NCI-H2196 treated with DMSO at 0.1 percent for 48 hours (cell line): ENCODE measurements around the gene PIEZO2.

ENCODE experiments used
- DNase-seq: peaks from one replicate; lab custom pipeline; 2025; ENCODE audit not compliant: unreplicated experiment; lab: John Stamatoyannopoulos, UW

PIEZO2 gene

DNA sequence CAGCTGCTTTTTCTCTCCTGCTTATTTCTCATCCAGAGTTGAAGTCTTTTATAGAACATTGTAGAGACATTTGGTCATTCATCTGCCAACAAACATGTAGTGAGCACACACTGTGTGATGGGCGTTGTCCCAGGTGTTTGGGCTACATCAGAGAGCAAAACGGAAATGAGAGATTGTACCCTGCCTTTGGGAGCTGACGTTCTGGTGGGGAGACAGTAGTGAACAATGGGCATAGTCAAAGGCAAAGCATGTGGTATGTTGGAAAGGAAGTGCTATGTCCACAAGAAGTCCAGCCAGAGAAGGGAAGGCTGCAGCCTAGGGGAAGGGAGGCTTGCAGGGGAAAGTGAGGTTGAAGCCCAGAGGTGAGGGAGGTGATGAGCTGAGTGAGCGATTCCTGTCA, 78.1 kb downstream of the PIEZO2 start:
- DNase-seq = no peak

DNA sequence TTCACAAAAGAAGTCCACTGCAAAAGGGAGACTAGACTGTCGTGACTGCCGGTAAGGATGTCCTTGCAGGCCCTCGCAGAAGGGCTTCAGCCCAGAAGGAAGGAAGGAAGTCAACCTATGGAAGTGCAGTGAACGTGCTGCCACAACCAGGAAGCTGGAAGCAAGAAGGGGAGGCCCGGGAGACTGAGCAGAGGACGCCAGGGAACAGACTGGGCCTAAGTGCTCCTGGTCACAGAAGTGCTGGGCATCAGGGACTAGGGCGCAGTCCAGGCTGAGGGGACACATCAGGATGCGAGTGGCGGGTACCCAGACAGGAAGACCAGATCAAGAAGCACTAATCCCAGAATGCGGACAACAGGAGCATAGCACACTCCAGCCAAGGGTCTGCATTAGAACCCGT, 78.8 kb downstream of the PIEZO2 start:
- no peak for DNase-seq

DNA sequence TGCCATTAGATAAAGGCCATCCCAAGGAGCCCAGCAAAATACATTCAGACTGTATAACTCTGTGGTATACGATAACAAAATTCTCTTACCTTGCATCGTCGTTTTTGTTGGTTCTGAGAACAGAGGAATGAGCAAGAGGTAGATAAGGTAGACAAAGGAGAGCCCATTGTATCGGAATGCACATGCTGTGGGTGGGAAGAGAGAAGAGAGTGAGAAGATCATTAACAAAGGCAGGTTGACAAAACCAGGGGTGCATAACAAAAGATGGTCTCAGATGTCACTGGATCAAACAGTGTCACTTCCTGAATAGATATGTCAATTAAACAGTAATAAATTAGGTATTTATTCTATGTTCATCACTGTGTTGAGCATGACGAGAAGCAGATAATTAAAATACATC, 83.3 kb downstream of the PIEZO2 start:
- no peak for DNase-seq

DNA sequence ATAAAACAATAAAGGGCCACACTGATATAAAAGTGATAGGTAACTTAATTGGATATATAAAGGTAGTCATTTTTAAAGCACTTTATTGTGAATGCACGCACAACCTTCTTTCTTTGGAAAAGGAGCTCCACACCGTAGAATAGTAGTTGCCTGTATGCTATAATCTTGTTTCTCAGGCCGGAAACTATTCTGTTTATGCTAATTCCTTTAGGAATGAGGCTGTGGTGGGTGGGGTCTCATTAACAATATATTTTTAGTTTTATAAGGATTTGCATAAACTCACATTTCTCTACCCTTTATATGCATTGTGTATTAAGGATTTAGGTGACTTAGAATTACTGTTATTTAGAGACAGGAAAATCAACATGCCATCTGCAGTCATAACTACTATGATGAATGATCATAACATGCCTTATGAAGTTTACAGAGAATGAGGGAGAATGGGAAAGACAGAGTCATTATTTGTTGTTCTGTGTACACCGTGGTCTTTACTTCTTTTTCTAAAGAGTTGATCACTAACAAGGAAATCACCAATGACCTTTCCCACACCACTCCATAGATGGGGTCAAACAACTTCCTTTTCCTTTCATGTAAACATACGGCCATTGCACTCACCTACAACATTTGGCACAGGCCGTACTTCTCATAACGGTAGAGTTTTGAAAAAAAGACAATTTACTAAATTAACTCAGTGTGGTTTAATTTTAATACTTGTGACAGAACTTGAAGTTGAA, 84.5 kb downstream of the PIEZO2 start:
- DNase-seq = no peak

DNA sequence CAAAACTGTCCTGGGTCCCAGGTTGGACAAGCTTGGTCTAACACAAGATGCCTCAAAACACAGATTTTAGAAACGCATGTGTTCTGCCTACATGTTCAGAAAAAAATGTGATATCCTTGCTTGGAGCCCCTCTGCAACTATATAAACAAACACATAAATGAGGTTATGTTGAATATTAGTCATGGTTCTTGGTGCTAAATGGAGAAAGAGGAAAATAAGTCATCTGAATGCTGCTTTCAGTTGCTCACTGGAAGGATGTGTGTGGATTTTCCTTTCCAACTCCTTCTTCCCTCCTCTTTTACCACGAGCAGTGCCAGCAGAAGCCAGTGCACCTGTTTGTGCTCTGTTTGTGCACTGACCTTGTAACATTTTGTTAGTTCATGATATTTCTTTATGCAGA, 85.3 kb downstream of the PIEZO2 start:
- DNase-seq = no peak

DNA sequence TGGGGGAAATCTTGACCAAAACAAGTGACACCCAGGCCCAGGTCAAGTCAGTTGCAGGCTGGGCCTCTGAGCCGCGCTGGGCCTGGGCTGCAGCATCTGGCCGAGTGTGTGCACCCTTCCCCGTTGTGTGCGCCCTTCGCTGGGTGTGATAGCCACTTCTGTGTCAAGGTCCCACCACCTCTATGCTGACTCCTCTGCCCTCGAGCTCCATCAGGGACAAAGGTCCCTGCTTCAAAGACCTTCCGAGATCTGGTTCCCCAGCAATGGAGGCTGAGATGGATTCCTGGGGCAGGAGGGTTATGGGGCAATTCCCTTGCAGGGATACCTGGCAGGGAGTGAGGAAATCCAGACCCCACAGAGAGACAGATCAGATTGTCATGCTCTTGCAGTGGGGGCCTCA, 93.6 kb downstream of the PIEZO2 start:
- DNase-seq = no peak

DNA sequence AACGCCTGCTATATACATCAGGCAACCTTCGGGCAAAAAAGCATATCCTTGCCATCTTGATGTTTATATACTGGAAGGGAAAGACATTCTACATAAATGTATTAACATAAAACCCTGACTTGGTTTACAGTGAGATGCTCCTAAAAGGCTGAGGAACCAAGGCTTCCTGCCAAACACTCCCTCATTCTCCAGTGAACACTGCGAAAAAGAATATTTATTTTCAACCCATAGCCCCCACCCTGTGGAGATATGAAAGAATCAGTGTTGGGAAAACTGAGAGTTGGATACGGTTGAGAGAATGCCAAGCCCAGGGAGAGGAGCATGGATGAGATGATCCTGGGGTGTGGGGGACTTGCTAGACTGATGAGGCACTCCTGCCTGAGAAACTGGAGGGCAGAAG, 94.9 kb downstream of the PIEZO2 start:
- DNase-seq = no peak

DNA sequence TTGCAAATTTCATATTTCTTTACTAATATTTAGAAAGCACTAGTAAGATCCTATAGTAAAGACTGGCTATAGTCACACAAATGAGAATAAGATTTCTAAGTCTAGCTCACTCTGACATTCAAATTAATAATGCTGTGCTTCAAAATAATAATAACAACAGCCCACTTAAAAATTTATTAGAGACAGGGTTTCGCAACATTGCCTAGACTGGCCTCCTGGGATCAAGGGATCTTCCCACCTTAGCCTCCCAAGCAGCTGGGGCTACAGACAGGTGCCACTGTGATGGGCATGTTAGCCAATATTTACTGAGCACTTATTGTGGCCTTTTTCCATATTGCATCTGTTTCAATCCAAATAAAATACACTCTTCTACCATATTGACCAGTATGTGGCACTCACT, 96.1 kb downstream of the PIEZO2 start:
- DNase-seq = no peak

DNA sequence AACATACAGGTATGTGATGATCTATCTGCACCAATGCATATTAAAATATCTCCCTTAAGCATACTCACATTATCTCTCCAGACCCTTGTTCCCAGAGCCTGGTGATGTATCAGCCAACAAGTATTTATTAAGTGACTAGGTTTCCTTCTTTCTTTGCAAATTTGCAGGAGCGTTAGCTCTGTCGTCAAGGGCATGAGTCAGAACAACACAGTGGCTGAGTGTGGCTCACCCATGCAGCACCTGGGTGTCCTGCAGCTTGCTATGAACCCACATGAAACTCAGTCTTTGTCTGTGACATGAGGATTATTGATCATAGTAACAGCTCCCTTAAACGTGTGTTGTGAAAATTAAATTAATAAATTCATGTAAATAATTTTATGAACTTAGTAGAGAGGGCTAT, 96.6 kb downstream of the PIEZO2 start:
- no peak for DNase-seq

DNA sequence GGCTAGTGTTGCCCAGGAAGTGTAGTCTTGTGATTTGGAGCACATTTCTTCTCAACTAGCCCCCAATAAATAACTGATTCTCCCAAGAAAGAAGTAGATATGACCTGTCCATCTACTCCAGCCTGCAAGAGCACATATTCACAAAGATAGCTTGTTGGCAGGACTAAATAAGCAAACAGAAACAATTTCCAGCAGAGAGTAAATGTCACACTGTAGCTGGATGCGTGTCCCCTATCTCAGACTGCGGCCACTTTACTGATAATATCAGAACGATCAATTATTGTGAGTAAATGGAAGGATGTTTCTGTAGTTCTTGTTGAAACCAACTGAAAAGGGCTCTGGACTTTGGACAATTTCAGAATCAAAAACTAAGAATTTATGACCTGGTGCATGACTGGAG, 97.9 kb downstream of the PIEZO2 start:
- DNase-seq = no peak

DNA sequence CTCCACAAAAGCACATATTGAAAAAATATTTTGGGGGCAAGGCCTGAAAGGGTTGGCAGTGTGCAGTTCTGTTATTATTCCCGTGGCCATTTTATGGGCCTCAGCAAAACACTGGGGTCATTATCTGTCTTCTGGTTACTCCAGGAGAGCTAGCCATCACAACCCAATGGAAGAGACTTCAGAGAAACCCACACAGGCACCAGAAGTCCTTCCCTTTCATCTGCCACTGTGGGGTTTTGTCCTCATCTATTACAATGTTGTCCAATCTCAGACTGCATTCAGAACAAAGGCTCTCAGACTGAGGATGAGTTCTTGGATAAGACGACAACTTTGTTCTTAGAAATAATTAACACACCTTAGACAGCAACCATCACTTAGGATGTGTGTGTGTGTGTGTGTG, 98.4 kb downstream of the PIEZO2 start:
- no peak for DNase-seq

DNA sequence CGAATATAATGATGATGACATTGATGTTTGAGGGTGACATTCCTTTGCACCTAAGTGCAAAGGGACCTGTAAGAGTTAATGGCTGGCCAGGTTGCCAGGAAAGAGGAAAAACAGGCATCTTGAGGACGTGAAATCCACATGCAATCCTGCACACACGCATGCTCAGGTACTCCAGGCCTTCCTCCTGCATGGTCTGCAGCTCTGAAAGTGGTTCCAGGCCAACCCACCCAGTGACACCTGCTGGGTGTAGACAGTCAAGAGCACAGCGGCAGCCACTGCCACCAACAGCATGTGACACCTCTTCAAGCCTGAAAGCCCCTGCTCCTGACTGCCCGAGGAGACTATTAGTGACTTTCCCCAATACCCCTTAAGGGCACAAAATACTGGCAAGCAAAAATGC, 101.6 kb downstream of the PIEZO2 start:
- DNase-seq = no peak

DNA sequence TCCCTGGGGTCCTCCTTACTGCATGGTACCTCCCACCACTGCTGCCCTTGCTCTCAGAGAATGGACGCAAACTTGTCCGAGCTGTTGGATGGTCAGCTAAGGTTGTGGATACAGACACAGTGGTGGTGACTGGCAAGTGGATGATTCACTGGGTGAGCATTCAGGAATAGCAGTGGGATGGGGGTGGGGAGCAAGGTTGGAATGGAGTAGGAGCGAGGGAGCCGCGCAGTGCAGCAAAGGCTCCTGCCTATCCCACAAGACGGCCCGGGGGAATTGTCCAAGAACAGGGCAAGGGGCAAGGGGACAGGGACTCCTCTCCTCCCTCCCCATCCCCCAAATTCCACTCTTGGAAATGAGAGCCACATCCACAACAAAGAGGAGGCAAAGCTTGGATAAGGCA, 102.2 kb downstream of the PIEZO2 start:
- no peak for DNase-seq

DNA sequence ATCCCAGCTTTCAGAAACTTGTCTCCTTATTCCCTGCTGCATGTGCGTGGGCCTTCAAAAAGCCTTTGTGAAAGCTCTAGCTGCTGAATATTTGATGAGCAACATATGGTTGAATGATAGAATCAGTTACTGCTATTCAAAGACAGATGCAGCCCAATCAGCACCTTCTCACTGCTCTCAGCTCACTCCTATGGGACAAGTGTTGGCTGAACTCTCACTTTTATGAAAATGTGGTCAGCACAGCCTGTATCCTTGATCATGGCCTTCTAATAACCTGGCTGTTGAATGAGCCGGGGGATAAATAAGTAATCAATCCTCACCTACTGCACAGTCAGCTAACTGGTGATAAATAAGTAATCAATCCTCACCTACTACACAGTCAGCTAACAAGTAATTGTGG, 103.2 kb downstream of the PIEZO2 start:
- no peak for DNase-seq

DNA sequence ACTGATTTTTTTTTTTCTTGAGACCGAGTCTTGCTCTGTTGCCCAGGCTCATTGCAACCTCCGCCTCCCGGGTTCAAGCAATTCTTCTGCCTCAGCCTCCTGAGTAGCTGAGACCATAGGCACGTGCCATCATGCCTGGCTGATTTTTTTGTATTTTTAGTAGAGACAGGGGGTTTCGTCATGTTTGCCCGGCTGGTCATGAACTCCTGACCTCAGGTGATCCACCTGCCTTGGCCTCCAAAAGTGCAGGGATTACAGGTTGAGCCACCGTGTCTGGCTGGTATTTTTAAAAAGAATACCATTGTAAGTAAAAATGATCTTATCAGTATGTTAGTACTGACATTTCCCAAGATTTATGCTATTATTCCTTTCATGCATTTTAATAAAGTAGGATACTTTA, 105.7 kb downstream of the PIEZO2 start:
- DNase-seq = no peak

DNA sequence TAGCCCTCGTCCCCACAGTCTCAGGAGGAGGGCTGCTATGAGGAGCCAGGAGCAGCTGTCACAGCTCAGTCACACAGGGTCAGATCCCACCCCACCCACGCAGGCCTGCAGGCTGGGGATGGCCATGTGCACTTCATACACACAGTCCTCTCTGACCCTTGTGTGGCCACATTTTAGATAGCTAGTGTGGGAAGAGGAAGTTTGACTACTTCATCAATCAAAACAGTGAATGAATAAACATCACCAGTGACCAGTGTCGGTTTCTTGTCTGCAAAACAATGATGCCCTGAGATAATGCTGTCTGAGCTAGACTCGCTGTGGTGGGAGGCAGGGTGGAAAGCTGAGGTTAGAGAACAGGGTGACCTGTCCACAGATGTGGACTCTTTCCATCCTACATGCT, 107.1 kb downstream of the PIEZO2 start:
- no peak for DNase-seq

DNA sequence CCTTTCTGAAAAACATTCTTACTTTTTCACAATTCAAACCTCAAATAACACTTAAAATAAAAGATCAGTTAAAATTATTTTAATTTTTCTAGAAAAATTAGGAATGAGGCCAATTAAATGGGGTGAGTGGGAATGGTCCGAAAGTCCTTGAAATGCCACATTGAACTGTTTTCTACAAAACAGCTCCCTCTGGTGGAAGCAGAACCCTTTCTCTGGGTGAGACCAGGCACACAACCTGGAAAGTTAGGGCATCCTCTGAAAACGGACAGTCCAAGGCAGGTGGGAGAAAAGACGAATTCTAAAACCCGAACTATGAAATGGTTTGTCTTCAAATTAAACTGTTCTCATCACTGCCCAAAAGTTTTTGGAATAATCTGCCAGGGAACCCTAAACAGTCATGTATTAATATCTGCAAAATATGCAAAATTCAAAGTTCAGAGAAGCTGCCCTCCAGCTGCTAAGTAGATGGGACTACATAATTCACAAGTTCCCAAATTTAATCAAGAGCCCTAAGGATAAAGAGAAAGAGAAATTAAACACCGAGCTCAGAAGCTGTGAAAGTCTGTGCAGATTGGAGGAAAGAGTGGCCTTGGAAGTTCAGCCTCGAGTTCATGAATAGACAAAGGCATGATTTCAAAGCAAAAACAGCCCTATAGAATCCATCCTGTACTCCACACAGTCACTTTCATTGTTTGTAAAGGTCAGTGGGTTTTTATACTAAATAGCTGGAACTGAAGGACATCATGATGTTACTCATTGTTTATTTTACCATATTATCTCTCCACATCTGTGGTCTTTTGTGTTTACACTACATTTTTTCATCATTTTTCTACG, 108.3 kb downstream of the PIEZO2 start:
- peak; percentile 25 for DNase-seq

DNA sequence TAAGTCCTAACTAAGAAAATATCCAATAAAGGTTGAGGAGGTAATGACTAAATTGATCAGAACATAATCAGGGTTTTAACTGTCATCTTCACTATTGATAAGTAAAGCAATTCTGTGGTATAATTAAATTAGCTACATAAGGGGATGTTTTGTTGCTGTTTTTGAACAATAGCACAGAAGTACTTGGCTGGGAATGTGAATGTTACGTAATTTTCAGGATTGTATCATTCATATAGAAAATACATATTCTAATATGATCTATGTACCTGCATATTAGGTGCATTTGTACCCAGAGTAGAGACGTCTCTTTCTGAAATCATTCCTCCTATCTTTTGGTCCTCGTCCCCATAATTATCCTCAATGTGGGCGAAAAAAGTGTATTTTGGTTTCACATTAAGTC, 109.0 kb downstream of the PIEZO2 start:
- DNase-seq = no peak

DNA sequence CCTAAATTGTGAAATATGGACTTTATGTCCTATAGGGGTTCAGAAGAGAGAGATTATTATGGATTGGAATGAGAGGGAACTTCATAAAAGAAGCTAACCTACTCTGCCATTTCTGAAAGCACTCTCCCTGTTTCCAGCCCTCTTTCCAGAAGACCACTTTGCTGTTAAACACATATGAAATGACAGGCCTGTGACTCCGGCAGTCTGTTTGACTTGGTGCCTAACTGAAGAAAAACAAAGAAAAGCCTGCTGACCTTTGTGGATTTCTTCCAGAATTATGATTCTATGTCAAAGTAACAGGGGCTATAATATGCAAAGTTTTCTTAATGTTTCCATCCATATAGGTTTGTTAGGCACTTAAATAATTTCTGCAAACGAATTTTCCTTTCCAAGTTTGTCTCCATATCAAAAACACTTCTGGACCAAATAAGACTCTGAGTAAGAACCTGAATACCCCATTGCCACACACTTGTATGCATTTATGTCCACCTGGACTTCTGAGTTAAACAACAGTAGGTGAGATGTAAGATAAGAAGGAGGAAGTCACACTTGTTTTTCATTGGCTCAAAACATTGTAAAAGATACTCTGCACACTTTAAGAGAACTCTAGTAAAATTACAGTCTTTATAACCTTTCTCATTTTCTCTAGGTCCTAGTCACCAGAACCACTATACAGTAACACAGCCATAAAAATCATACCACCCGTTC, 111.7 kb downstream of the PIEZO2 start:
- DNase-seq = no peak

DNA sequence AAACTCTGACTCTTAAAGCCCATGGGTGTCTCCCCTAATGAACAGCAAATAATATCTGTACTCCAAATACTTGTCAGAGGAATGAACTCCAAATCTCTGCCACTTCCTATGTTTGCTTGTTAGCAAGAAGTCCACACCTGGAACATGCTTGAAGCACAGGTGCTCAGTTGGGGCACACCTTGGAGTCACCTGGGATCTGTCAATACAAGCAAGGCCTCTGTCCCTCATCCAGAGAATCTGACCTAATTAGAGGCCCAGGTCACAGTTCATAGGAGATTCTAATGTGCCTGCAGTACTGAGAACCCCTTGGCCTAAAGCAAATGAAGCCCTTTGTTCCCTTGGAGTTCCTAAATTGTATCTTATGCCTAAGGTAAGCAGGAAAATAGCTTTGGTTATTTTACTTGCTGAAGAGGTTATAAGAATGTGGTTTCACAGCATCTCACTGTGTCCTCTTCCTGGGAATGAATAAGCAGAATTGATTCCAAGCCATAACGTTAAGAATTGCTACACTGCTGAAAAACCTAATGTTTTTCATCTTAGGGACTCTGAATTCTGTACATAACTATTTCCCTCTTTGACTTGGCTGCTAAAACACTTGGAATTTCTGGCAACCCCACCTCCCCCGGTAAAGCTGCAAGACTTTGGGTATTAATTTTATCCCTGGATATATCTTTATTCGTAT, 113.4 kb downstream of the PIEZO2 start:
- no peak for DNase-seq

DNA sequence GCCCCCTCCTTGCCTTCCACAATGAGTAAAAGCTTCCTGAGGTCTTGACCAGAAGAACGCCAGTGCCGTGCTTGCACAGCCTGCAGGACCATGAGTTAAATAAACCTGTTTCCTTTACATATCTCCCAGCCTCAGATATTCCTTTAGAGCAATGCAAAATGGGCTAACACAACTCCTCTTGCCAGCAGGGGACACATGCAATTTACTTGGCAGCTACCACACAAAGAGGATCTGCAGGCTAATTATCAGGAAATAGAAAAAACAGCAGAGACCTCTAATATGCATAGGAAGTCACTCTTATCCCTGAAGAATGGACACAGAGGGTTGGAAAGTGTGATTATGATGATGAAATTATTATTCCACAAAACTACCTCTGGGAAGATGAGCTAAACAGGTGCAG, 114.0 kb downstream of the PIEZO2 start:
- no peak for DNase-seq
